ENCODE results near the gene PAK5. TPM values are rescaled to one million over a fixed set of nuclear protein-coding genes. Genes with fewer than 3 reads are reported as not detected.

PAK5 gene
- total and polyA plus RNA-seq, 2 of the 13 experiments (the other 11 are each of a cell fraction or from before 2014, with no cell fraction given), result not detected

DNA sequence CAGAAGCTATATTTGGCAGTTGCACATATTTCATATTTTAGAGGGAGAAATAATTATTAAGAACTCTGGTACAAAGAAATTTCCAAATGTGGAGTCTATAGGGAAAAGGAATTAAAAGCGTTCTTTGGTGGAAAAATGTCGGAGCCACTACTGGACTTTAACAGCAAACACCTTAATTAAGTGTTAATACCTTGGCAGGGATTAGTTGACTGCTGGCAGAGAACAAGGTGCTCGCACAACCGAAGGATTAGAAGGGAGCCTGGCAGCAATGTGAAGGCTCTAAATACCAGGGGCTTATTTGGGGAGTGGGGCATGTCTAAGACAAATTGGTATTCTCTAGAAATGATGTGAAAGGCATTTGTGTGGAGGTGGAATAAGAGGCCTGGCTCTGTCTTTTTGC is 98.9 kb downstream of the PAK5 start:
- Histone ChIP-seq H3K9ac (ENCODE audit: insufficient read depth, low read depth, low read length) (no peak overlapping the region), H3K4me1 (ENCODE audit: insufficient read depth, low read length) (no peaks in the 10 kb centered on the region), H3K4me2 (ENCODE audit: low read depth, low read length) (no peak overlapping the region), H2AFZ (ENCODE audit: low read length) (no peak overlapping the region), H3K27ac (ENCODE audit: extremely low read length, insufficient read depth, low read length) (no peak overlapping the region), H3K27me3 (ENCODE audit: control insufficient read depth in 1 of 2, insufficient read depth in 2 of 2, low read length in 2 of 2) (no peaks in the 10 kb centered on the region), H3K4me3 (replicated peaks in 1 of 3; ENCODE audit: insufficient read depth in 1 of 3, low read depth in 2 of 3, low read length in 3 of 3) (no peak overlapping the region), H4K20me1 (ENCODE audit: insufficient read depth, low read length) (no peaks in the 10 kb centered on the region), H3K9me3 (ENCODE audit: low read length) (peaks cover 4% of the 10 kb centered on the region; the same call in 1 of the 2 replicates), H3K36me3 (replicated peaks in 1 of 2; ENCODE audit: control insufficient read depth in 1 of 2, insufficient read depth in 2 of 2, low read length in 2 of 2) (no peaks in the 10 kb centered on the region), H3K79me2 (ENCODE audit: insufficient read depth, low read length) (no peaks in the 10 kb centered on the region)
- ATAC-seq (no peak), FAIRE-seq (no peak), DNase-seq (ENCODE audit: low spot score) (no peak)
- CTCF ChIA-PET (ENCODE audit: low intra/inter-chr PET ratio, low total read pairs), result no interaction called here
- no peak for TF ChIP-seq ZNF709 (CRISPR knock-in tag; IDR thresholded peaks at IDR 0.05)
- no peak for TF ChIP-seq ELF4 (CRISPR knock-in tag; IDR thresholded peaks at IDR 0.05; ENCODE audit: borderline replicate concordance)
- TF ChIP-seq ZFP37 (CRISPR knock-in tag; IDR thresholded peaks at IDR 0.05; ENCODE audit: borderline replicate concordance), result no peak
- TF ChIP-seq SOX13 (IDR thresholded peaks at IDR 0.05), result no peak
- TF ChIP-seq SOX13 (CRISPR knock-in tag; conservative IDR thresholded peaks at IDR 0.05 in 1 of 2, IDR thresholded peaks at IDR 0.05 in 1 of 2), result no peak
- TF ChIP-seq RAD21 (CRISPR knock-in tag; IDR thresholded peaks at IDR 0.05), result no peak
- no peak for TF ChIP-seq NCOA1 (CRISPR knock-in tag; IDR thresholded peaks at IDR 0.05)
- no peak for TF ChIP-seq PLRG1 (conservative IDR thresholded peaks at IDR 0.05)
- no peak for TF ChIP-seq U2AF2 (IDR thresholded peaks at IDR 0.05; ENCODE audit: low read depth, low read length)
- no peak for TF ChIP-seq ZNF230 (CRISPR knock-in tag; IDR thresholded peaks at IDR 0.05)
- no peak for TF ChIP-seq ZNF354B (CRISPR knock-in tag; IDR thresholded peaks at IDR 0.05)
- TF ChIP-seq, protein P1, sequence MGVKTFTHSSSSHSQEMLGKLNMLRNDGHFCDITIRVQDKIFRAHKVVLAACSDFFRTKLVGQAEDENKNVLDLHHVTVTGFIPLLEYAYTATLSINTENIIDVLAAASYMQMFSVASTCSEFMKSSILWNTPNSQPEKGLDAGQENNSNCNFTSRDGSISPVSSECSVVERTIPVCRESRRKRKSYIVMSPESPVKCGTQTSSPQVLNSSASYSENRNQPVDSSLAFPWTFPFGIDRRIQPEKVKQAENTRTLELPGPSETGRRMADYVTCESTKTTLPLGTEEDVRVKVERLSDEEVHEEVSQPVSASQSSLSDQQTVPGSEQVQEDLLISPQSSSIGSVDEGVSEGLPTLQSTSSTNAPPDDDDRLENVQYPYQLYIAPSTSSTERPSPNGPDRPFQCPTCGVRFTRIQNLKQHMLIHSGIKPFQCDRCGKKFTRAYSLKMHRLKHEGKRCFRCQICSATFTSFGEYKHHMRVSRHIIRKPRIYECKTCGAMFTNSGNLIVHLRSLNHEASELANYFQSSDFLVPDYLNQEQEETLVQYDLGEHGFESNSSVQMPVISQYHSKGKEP (CRISPR knock-in tag; IDR thresholded peaks at IDR 0.05), result no peak
- TF ChIP-seq, protein P2, sequence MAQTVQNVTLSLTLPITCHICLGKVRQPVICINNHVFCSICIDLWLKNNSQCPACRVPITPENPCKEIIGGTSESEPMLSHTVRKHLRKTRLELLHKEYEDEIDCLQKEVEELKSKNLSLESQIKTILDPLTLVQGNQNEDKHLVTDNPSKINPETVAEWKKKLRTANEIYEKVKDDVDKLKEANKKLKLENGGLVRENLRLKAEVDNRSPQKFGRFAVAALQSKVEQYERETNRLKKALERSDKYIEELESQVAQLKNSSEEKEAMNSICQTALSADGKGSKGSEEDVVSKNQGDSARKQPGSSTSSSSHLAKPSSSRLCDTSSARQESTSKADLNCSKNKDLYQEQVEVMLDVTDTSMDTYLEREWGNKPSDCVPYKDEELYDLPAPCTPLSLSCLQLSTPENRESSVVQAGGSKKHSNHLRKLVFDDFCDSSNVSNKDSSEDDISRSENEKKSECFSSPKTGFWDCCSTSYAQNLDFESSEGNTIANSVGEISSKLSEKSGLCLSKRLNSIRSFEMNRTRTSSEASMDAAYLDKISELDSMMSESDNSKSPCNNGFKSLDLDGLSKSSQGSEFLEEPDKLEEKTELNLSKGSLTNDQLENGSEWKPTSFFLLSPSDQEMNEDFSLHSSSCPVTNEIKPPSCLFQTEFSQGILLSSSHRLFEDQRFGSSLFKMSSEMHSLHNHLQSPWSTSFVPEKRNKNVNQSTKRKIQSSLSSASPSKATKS (CRISPR knock-in tag; IDR thresholded peaks at IDR 0.05), result no peak
- TF ChIP-seq PRMT3 (CRISPR knock-in tag; IDR thresholded peaks at IDR 0.05; ENCODE audit: borderline replicate concordance, low read depth), result no peak
- no peak for TF ChIP-seq NR1H2 (CRISPR knock-in tag; IDR thresholded peaks at IDR 0.05; ENCODE audit: borderline replicate concordance, low read depth)
- TF ChIP-seq, protein P3, sequence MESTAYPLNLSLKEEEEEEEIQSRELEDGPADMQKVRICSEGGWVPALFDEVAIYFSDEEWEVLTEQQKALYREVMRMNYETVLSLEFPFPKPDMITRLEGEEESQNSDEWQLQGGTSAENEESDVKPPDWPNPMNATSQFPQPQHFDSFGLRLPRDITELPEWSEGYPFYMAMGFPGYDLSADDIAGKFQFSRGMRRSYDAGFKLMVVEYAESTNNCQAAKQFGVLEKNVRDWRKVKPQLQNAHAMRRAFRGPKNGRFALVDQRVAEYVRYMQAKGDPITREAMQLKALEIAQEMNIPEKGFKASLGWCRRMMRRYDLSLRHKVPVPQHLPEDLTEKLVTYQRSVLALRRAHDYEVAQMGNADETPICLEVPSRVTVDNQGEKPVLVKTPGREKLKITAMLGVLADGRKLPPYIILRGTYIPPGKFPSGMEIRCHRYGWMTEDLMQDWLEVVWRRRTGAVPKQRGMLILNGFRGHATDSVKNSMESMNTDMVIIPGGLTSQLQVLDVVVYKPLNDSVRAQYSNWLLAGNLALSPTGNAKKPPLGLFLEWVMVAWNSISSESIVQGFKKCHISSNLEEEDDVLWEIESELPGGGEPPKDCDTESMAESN (CRISPR knock-in tag; conservative IDR thresholded peaks at IDR 0.05), result no peak
- TF ChIP-seq ARNT2 (CRISPR knock-in tag; IDR thresholded peaks at IDR 0.05; ENCODE audit: low read depth), result no peak
- TF ChIP-seq ZFP41 (CRISPR knock-in tag; IDR thresholded peaks at IDR 0.05; ENCODE audit: borderline replicate concordance), result no peak
- TF ChIP-seq SNAI1 (CRISPR knock-in tag; IDR thresholded peaks at IDR 0.05; ENCODE audit: borderline replicate concordance), result no peak
- POLR2A ChIA-PET, result no interaction called here
- WGBS (ENCODE audit: low lambda C conversion rate), result 0% methylated on average over 4 of the region's 4 CpGs
- no TSS peak for BruUV-seq (replicated peaks)
- in situ Hi-C loops (cut with HindIII; ENCODE audit: extremely low pct_ligation_motif_present, low pct_unique_long_range_greater_than_20kb), result no loop called here
- intact Hi-C loops (cut with micrococcal nuclease; ENCODE audit: unreplicated experiment), result no loop called here
